ENCODE results near the gene CADPS. TPM values are rescaled to one million over a fixed set of nuclear protein-coding genes. Genes with fewer than 3 reads are reported as not detected.

Gene CADPS
- total RNA-seq, 1 experiment from 2014 or later: 5.2 TPM

DNA sequence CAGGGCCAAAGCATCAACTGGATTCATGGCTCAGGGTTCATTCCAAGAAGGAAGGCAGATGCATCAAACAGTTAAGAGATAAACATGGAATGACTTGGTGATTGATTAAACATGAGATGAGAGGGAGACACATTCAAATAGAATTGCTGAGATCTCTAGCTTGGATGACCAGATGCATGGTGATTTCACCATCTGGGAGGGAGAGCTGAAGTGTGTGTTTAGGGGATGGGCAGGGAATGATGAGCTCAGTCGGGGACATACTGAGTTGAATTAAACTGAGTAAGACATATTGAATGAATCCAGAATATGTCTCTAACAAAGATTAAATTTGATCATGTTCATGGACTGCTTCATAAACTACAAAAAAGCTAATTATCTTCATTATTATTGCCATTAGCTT, 35.5 kb downstream of the CADPS start:
- H3K36me3 ChIP-seq (replicated peaks; ENCODE audit: control insufficient read depth, insufficient read depth, low read length): no peaks in the 10 kb centered on the region
- no peaks in the 10 kb centered on the region for H3K27me3 ChIP-seq (ENCODE audit: control insufficient read depth, insufficient read depth, low read length)
- no peak overlapping the region for H3K4me3 ChIP-seq (ENCODE audit: insufficient read depth, low read depth, low read length)
- no peak for DNase-seq

DNA sequence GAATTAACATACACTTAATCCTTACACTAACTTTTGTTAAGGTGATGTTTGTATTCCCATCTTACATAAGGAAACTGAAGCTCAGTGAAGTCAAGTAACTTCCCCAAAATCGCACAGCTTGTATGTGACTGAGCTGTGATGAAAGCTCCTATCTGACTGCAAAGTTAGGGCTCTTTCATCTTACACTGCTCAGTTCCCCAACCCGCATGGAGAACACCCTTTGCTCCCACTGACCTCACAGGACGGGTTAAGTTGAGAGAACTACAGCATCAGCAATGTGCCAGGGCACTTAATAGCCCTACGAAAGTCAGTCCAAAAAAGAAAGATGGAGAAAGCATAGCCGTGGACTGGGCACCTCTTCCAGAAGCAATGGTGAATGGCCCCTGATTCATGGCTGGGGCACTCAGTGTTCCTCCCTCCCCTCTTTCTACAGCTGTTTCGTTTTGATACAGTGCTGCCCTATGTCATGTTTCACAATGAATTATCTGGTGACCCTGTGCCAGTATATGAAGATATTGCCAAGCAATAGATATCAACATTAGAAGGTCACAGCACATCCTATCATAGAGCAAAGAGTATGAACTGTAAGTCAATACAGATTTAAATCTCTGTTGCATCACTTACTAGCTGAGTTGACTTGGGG, 38.0 kb downstream of the CADPS start:
- no peak overlapping the region for H3K4me3 ChIP-seq (ENCODE audit: insufficient read depth, low read depth, low read length)
- H3K27me3 ChIP-seq (ENCODE audit: control insufficient read depth, insufficient read depth, low read length): no peaks in the 10 kb centered on the region
- no peak for DNase-seq
- H3K36me3 ChIP-seq (replicated peaks; ENCODE audit: control insufficient read depth, insufficient read depth, low read length): no peaks in the 10 kb centered on the region

DNA sequence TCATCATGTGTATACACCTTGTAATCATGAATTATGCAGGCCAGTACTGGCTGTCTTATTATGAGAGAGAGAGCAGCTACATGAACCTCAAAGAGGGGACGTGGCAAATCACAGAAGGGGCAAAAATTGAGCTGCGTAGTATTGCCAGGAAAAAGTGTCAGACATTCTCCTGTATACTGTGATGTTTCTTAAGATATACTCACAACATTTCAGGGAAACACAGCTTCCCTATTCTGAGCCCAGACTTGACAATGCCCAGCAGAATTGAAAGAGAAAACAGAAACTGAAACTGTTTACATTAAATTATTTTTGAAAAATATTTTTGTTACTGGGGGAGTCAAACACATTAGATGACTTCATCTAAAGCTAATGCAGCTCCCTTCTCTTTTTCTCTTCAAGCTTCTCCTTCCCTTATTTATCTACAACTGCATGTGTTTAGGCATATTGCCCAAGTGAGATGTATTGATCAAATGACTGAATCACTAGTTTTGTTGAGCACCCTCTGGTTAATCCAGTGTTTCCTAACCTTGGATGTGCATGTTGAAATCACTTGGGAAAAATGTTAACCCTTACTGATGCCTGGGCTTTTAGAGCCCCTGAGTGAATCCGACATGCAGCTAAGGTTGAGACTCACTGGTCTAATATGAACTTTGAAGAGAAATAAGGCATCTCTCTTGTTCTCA, 39.5 kb downstream of the CADPS start:
- no peaks in the 10 kb centered on the region for H3K36me3 ChIP-seq (replicated peaks; ENCODE audit: control insufficient read depth, insufficient read depth, low read length)
- no peak overlapping the region for H3K4me3 ChIP-seq (ENCODE audit: insufficient read depth, low read depth, low read length)
- no peaks in the 10 kb centered on the region for H3K27me3 ChIP-seq (ENCODE audit: control insufficient read depth, insufficient read depth, low read length)
- no peak for DNase-seq

DNA sequence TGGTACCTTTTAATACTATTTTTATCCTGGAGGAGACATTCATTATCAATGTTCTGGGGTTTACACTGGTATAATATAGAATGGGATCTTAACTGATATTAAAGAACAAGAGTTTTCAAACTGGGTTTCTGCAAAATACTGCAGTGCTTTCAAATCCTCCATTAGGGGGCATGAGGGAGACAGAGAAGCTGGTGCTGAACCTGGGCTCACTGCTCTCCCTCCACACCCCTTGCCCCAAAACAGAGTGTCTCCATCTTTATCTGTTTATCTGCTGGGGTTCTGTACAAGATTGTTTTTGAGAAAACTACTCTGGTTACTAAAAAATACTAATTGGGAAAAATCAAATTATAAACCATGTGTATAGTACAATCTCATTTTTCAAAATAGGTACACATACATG, 41.7 kb downstream of the CADPS start:
- DNase-seq: peak; percentile 40
- Histone ChIP-seq H3K27me3 (ENCODE audit: control insufficient read depth, insufficient read depth, low read length) (no peaks in the 10 kb centered on the region), H3K36me3 (replicated peaks; ENCODE audit: control insufficient read depth, insufficient read depth, low read length) (no peaks in the 10 kb centered on the region), H3K4me3 (ENCODE audit: insufficient read depth, low read depth, low read length) (no peak overlapping the region)

DNA sequence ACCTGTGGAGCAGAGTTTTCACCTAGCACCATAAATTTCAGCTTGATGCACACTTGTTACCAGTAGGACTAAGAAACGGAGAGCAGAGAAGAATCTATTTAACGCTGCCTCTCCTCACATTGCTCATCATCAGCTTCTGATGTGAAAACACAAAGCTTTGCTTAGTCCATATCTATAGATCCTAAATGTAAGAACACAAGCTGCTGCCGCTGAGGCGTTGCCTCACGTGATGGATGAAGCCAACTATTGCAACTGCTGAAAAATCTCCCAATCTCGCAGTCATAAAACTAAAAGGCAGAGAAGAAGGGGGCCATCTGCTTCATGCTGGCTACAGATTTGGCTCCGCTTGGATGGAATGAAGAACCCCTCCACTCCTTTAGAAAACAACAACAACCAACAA, 42.7 kb downstream of the CADPS start:
- no peak for DNase-seq
- H3K27me3 ChIP-seq (ENCODE audit: control insufficient read depth, insufficient read depth, low read length): no peaks in the 10 kb centered on the region
- H3K4me3 ChIP-seq (ENCODE audit: insufficient read depth, low read depth, low read length): no peak overlapping the region
- no peaks in the 10 kb centered on the region for H3K36me3 ChIP-seq (replicated peaks; ENCODE audit: control insufficient read depth, insufficient read depth, low read length)

DNA sequence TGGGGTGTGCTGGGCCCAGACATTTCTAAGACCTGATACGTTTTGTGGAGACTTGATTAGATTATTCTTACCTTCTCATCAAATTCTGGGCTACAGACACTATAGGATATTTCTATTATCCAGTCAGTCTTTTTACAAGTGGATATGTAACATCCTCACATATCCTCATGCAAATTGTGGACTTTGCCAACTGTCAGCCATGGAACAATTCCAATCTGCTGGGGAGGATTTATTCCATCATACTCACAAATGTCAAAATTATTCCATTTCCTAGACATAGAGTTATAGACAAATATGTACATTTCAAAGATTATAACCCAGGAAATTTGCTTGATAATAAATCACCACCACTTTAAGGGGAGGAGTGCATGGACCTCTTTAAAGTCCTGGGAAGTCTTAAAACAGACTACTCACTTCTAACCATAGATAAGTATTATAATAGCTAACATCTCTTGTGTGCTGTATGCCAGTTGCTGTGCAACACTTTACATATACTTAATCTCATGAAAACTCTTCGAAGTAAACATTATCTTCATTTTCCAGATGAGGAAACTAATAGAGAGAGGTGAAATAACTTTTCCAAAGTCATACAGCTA, 44.4 kb downstream of the CADPS start:
- no peak for DNase-seq
- Histone ChIP-seq H3K36me3 (replicated peaks; ENCODE audit: control insufficient read depth, insufficient read depth, low read length) (no peaks in the 10 kb centered on the region), H3K27me3 (ENCODE audit: control insufficient read depth, insufficient read depth, low read length) (no peaks in the 10 kb centered on the region), H3K4me3 (ENCODE audit: insufficient read depth, low read depth, low read length) (no peak overlapping the region)

DNA sequence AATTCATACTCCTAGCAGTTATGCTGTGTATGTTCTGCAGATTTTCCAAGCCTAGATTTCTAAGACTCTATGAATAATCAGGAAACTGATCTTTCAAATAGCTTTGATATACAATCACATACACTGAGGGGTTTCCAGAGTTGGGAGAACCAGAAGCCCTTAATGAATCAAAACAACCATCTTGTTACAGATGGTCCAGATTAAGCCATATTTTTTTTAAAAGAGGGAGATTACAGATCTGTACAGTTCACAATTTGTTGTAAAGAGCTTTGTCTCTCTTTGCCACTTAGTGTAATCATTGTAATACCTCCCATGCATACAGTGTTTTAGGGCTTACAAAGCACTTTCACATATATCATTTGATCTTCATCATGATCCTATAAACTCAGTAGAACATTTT, 47.7 kb downstream of the CADPS start:
- no peak for DNase-seq
- Histone ChIP-seq H3K36me3 (replicated peaks; ENCODE audit: control insufficient read depth, insufficient read depth, low read length) (no peaks in the 10 kb centered on the region), H3K4me3 (ENCODE audit: insufficient read depth, low read depth, low read length) (no peak overlapping the region), H3K27me3 (ENCODE audit: control insufficient read depth, insufficient read depth, low read length) (no peaks in the 10 kb centered on the region)

DNA sequence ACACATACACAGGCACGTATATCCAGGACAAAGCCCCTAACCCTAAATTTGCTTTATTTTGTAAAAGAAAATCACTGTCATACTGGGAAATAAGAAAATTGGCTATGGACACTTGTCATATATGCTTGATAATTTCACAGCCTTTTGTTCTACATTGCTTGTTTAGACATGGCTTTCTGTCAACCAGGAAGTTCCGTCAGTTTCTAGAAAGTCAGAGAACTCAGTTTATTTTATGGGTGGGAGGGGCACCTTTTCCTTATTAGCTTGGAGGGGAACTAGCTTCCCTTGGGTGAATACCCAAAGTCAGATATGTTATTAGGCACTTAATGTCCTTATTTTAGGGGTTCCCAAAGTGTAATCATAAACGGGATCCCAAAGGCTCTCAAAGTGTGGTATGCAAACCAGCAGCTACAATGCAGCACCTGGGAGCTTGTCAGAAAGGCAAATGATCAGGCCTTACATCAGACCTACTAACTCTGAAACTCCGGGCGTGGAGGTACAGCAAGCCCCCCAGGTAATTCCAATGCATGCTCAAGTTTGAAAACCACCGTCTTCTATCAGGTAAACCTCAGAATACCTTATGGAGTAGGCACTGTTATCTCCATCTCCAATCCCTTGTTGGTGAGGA, 50.1 kb downstream of the CADPS start:
- Histone ChIP-seq H3K27me3 (ENCODE audit: control insufficient read depth, insufficient read depth, low read length) (no peaks in the 10 kb centered on the region), H3K36me3 (replicated peaks; ENCODE audit: control insufficient read depth, insufficient read depth, low read length) (no peaks in the 10 kb centered on the region), H3K4me3 (ENCODE audit: insufficient read depth, low read depth, low read length) (no peak overlapping the region)
- DNase-seq: no peak

DNA sequence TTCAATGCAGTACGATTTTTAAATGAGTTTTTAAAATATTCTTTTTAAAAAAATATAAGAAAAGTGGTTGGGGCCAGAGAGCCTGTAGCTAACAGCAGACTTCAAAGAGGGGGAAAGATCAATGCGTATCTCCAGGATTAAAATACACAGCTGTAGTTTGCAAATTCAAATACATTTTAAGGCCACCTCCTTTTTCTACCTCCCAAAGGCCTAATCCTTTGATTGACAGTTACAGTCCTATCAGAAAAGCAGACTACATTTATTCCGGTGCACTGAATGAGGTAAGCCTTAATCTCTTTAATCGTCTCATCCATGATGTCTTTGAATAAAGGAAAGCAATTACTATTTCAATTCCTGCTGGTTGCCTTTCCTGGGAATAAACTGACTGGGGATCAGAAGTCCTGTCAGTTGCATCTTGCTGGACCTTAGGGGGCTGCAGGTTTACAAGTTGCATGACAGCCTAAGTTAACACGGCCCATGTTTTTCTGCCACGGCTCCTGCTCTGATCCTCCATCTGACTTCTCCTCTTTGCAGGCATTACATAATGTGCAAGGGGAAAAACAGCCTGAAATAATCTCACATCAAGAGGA, 51.7 kb downstream of the CADPS start:
- H3K4me3 ChIP-seq (ENCODE audit: insufficient read depth, low read depth, low read length): no peak overlapping the region
- no peak for DNase-seq
- no peaks in the 10 kb centered on the region for H3K36me3 ChIP-seq (replicated peaks; ENCODE audit: control insufficient read depth, insufficient read depth, low read length)
- H3K27me3 ChIP-seq (ENCODE audit: control insufficient read depth, insufficient read depth, low read length): no peaks in the 10 kb centered on the region

DNA sequence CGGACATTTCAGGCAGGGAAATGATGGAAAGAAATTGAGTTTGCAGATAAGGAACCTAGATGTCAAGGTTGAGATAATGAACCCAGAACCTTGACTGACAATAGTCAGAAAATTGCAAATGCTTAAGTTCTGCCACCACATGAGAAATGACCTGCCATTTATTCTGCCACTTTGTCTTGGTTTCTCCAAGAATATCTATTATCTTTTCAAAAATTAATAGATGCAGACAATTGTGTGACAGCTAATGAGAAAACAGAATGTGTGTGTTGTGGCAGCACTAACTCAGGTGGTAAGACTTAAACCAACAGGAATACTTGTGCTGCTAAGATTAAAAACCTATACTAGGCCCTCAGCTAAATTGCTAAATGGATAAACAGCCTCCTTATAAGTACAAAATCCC, 52.3 kb downstream of the CADPS start:
- H3K36me3 ChIP-seq (replicated peaks; ENCODE audit: control insufficient read depth, insufficient read depth, low read length): no peaks in the 10 kb centered on the region
- no peak for DNase-seq
- H3K4me3 ChIP-seq (ENCODE audit: insufficient read depth, low read depth, low read length): no peak overlapping the region
- no peaks in the 10 kb centered on the region for H3K27me3 ChIP-seq (ENCODE audit: control insufficient read depth, insufficient read depth, low read length)

DNA sequence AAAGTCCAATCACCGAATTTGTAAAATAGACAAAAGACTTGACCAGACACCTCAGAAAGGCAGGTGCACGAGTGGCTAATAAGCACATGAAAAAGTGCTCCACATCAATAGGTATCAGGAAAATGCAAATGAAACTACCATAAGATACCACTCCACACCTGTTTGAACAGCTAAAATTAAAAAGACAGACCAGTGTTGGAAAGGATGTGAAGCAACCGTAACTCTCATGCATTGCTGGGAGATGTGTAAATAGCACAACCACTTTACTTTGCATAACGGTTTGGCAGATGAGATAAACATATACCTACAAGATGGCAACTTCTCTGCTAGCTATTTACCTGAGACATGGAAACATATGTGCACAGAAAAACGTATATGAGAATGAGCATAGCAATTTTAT, 56.9 kb downstream of the CADPS start:
- no peaks in the 10 kb centered on the region for H3K36me3 ChIP-seq (replicated peaks; ENCODE audit: control insufficient read depth, insufficient read depth, low read length)
- no peak for DNase-seq
- no peaks in the 10 kb centered on the region for H3K27me3 ChIP-seq (ENCODE audit: control insufficient read depth, insufficient read depth, low read length)
- H3K4me3 ChIP-seq (ENCODE audit: insufficient read depth, low read depth, low read length): no peak overlapping the region

DNA sequence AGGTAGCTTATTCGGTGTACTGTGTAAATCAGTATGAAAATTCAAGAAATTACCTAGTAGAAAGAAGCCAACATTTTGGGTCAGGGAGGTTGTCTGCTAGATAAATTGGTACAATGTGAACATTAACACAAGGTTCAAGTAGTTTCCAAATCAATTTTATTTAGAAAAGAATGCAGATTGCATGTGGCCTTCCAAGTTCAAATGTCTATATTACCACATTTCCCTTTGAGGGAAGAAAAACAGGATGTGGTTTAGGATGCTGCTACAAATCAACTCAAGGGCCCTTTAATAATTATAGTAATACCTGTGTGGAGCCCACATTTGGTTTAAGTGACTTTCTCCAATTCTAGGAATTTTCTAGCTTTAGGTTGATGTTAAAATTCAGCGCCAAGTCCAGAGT, 57.5 kb downstream of the CADPS start:
- Histone ChIP-seq H3K36me3 (replicated peaks; ENCODE audit: control insufficient read depth, insufficient read depth, low read length) (no peaks in the 10 kb centered on the region), H3K4me3 (ENCODE audit: insufficient read depth, low read depth, low read length) (no peak overlapping the region), H3K27me3 (ENCODE audit: control insufficient read depth, insufficient read depth, low read length) (no peaks in the 10 kb centered on the region)
- DNase-seq: no peak

DNA sequence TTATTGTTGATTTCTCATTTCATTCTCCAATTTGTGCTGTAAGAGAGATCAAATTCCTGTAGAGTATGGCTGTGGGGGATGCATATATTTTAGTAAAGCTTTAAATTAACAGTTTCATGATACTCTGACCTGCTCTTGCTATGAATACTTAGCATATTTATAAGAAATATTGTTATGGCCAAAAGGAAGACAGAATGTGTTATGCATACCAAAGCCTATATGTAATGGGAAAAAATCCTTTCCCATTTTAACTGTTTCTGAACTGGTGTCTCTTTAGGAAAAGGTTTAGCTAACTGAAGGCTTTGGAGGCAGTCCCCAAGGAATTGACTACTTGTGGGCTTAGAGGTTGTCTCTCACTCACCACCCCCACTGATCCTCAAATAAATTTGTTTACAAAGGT, 59.2 kb downstream of the CADPS start:
- no peak overlapping the region for H3K4me3 ChIP-seq (ENCODE audit: insufficient read depth, low read depth, low read length)
- H3K36me3 ChIP-seq (replicated peaks; ENCODE audit: control insufficient read depth, insufficient read depth, low read length): no peaks in the 10 kb centered on the region
- no peaks in the 10 kb centered on the region for H3K27me3 ChIP-seq (ENCODE audit: control insufficient read depth, insufficient read depth, low read length)
- no peak for DNase-seq

DNA sequence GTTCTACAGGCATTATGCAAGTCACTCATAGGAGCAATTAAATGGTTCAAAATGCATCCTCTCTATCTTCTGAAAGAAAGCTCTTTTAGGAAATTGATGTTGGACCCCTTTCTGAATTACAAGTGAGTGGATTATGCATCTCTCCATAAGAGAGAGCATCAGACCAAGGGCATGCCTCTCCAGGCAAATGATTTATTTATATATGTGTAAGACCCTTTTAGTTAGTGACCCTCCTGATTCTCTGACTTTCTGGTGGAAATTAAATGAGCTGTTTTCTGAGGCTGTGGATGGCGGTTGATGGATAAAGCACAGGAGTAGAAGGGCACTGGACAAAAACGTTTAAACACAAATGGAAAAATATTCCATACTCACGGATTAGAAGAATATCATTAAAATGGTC, 62.6 kb downstream of the CADPS start:
- no peak overlapping the region for H3K4me3 ChIP-seq (ENCODE audit: insufficient read depth, low read depth, low read length)
- H3K27me3 ChIP-seq (ENCODE audit: control insufficient read depth, insufficient read depth, low read length): no peaks in the 10 kb centered on the region
- no peak for DNase-seq
- no peaks in the 10 kb centered on the region for H3K36me3 ChIP-seq (replicated peaks; ENCODE audit: control insufficient read depth, insufficient read depth, low read length)

DNA sequence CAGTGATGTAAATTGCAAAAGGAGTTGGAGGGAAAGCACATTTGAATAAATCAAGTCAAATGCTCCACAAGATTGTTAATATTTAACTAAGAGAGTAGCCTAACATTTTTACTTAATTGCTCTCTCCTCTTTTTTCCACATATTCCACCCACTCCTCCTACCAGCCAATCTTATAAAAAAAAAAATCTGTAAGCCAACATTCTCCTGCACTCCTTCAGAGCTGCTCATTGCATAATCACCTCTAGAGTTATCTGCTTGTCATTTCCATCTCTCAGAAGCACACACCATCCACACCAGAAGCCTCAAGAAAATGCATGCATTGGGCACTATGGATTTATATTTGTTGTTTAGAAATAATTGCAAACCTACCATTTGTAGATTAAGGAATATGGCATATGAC, 64.1 kb downstream of the CADPS start:
- no peaks in the 10 kb centered on the region for H3K27me3 ChIP-seq (ENCODE audit: control insufficient read depth, insufficient read depth, low read length)

More for the DNA sequence above, 64.1 kb downstream of the CADPS start:
- DNase-seq: no peak
- Histone ChIP-seq H3K4me3 (ENCODE audit: insufficient read depth, low read depth, low read length) (no peak overlapping the region), H3K36me3 (replicated peaks; ENCODE audit: control insufficient read depth, insufficient read depth, low read length) (no peaks in the 10 kb centered on the region)

All from H7 (cell line).